OCI-LY3 (cell line): Measurements from ENCODE around the gene GCG.

Experiments used
- H2AFZ ChIP-seq: fragments of 200-600, 300-600 bp; shearing (Covaris generic); 2 replicates; pipeline ENCODE4 v1.6.0; 2014; ENCODE audit warnings: antibody characterized with exemption, low read depth, low read length
- H3K27ac ChIP-seq: fragments of 200-600, 300-600 bp; sonication (generic); 2 replicates; pipeline ENCODE4 v1.5.1; 2014; ENCODE audit warnings: mild to moderate bottlenecking, low read length, moderate library complexity, mixed read lengths
- H3K27me3 ChIP-seq: fragments of 200-600, 300-600 bp; sonication (generic); 2 replicates; pipeline ENCODE4 v1.6.1; 2014; ENCODE audit warnings: low read depth, low read length, mixed read lengths
- H3K36me3 ChIP-seq: fragments of 200-600, 300-600 bp; sonication (generic); replicated peaks from 2 replicates; pipeline ENCODE3; 2014; ENCODE audit warnings: low read depth, low read length, mixed read lengths
- H3K4me1 ChIP-seq: fragments of 300-600, 200-600 bp; sonication (generic); 2 replicates; pipeline ENCODE4 v1.6.1; 2014; ENCODE audit warnings: low read length, mixed read lengths
- H3K4me2 ChIP-seq: fragments of 200-600, 300-600 bp; sonication (generic); 2 replicates; pipeline ENCODE4 v1.6.1; 2014; ENCODE audit warnings: low read length, mixed read lengths
- H3K4me3 ChIP-seq: fragments of 300-600, 200-600 bp; sonication (generic); 2 replicates; pipeline ENCODE4 v1.5.1; 2014; ENCODE audit warnings: antibody characterized with exemption, mild to moderate bottlenecking, low read length, moderate library complexity
- H3K79me2 ChIP-seq: fragments of 300-600, 200-600 bp; shearing (Covaris generic); 2 replicates; pipeline ENCODE4 v1.6.1; 2014; ENCODE audit warnings: mild to moderate bottlenecking, low read length, mixed read lengths
- H3K9ac ChIP-seq: fragments of 300-600, 200-600 bp; shearing (Covaris generic); 2 replicates; pipeline ENCODE4 v1.6.0; 2014; ENCODE audit warnings: mild to moderate bottlenecking, low read length, moderate library complexity
- H3K9me3 ChIP-seq: fragments of 200-600, 300-600 bp; shearing (Covaris generic); 2 replicates; pipeline ENCODE4 v1.6.1; 2014; ENCODE audit warnings: low read length, mixed read lengths; ENCODE audit not compliant: insufficient read depth
- H4K20me1 ChIP-seq: fragments of 200-600, 300-600 bp; sonication (generic); 2 replicates; pipeline ENCODE4 v1.6.1; 2016; ENCODE audit warnings: low read length, mixed read lengths; ENCODE audit not compliant: insufficient read depth
- CTCF ChIP-seq: fragments of 200-600, 300-600 bp; sonication (generic); IDR thresholded peaks from 2 replicates; pipeline ENCODE4 v1.5.1; 2014; ENCODE audit warnings: antibody characterized with exemption, low read length, low read depth
- EZH2phosphoT487 ChIP-seq: fragments of 200-600 bp; shearing (Covaris generic); IDR thresholded peaks from 2 replicates; pipeline ENCODE4 v1.6.1; 2018; ENCODE audit warnings: antibody characterized with exemption, mixed run types, low read depth

Gene GCG

GRCh38 chr2:162197069-162197825, 45.2 kb upstream of the GCG start:
- Histone ChIP-seq H3K27ac (no peak overlapping the region), H2AFZ (no peak overlapping the region), H3K4me2 (no peak overlapping the region), H3K27me3 (no peaks in the 10 kb centered on the region), H3K79me2 (no peaks in the 10 kb centered on the region), H3K4me1 (no peaks in the 10 kb centered on the region), H4K20me1 (no peaks in the 10 kb centered on the region), H3K4me3 (no peak overlapping the region), H3K9ac (no peak overlapping the region), H3K9me3 (no peaks in the 10 kb centered on the region), H3K36me3 (no peaks in the 10 kb centered on the region)
- no peak for TF ChIP-seq EZH2phosphoT487
- TF ChIP-seq CTCF = no peak

GRCh38 chr2:162196638-162197037, 44.6 kb upstream of the GCG start:
- Histone ChIP-seq H3K4me1 (no peaks in the 10 kb centered on the region), H2AFZ (no peak overlapping the region), H4K20me1 (no peaks in the 10 kb centered on the region), H3K4me3 (no peak overlapping the region), H3K36me3 (no peaks in the 10 kb centered on the region), H3K9me3 (no peaks in the 10 kb centered on the region), H3K79me2 (no peaks in the 10 kb centered on the region), H3K27me3 (no peaks in the 10 kb centered on the region), H3K27ac (no peak overlapping the region), H3K4me2 (no peak overlapping the region), H3K9ac (no peak overlapping the region)
- no peak for TF ChIP-seq CTCF
- TF ChIP-seq EZH2phosphoT487 = no peak

- Histone ChIP-seq H3K4me1 (peaks cover 7% of the 10 kb centered on the region), H3K36me3 (no peaks in the 10 kb centered on the region), H3K4me2 (no peak overlapping the region), H3K79me2 (no peaks in the 10 kb centered on the region), H3K4me3 (no peak overlapping the region), H3K9me3 (no peaks in the 10 kb centered on the region), H4K20me1 (no peaks in the 10 kb centered on the region), H3K27ac (no peak overlapping the region), H2AFZ (no peak overlapping the region), H3K27me3 (no peaks in the 10 kb centered on the region), H3K9ac (no peak overlapping the region)
- TF ChIP-seq CTCF (no peak), EZH2phosphoT487 (no peak)
Measured at GRCh38 chr2:162188451-162188850, 36.4 kb upstream of the GCG start.

GRCh38 chr2:162185541-162186232, 33.6 kb upstream of the GCG start:
- Histone ChIP-seq H3K4me2 (no peak overlapping the region), H4K20me1 (no peaks in the 10 kb centered on the region), H3K27me3 (no peaks in the 10 kb centered on the region), H3K27ac (no peak overlapping the region), H3K9me3 (no peaks in the 10 kb centered on the region), H3K79me2 (no peaks in the 10 kb centered on the region), H2AFZ (no peak overlapping the region), H3K36me3 (no peaks in the 10 kb centered on the region), H3K4me3 (no peak overlapping the region), H3K9ac (no peak overlapping the region), H3K4me1 (peaks cover 10% of the 10 kb centered on the region)
- no peak for TF ChIP-seq EZH2phosphoT487
